GM21825 (cell line): ENCODE results near the gene GGNBP2.

Source experiments
- ATAC-seq: cut with Tn5 transposase; IDR thresholded peaks from one replicate; pipeline ENCODE4 v1.9.1; 2021; ENCODE audit warnings: mild to moderate bottlenecking, moderate library complexity; ENCODE audit not compliant: unreplicated experiment

Gene GGNBP2

DNA sequence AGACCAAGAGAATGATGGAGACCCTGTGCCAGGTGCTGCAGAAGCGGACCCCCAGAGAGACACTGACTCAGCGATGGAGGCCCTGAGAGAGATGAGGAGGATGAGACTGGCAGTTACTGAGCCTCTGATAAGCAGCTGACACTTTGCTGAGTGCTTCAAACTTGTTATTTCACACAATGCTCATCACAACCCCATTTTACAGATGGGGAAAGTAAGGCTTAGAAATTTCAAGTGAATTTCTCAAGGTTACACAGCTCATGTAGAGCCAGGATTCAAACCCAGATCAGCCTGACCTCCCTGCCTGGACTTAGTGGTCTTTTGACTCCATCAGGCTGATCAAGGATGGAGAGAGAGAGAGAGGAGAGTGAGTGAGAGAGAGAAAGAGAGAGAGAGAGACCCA lies 83.9 kb downstream of the GGNBP2 start:
- no peak for ATAC-seq

DNA sequence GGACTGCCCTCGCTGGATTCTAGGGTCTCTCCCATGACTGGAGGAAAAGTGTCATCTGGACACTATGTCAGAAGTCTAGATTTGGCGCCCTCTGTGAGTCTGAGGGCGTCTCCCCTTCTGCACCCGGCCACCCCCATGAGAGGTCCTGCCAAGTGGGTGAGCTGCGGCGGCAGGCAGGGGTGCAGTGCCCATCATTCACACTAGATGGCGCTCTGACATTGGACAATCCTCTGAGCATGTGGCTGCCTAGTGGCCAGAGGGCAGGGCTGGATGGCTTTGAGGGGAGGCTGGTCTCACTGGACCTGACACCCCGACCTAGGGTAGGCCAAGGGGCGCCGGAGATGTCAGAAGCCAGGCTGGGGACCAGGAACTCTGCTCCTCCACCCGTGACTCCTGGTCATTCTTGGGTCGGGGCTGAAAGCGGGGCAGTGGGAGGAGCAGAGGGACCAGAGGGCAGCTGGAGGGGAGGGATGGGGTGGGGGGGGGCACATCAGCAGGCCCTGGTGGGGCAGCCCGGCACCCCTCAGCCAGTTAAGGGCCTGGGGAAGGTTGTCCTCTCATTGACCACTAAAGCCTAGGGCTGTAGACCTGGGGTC lies 84.6 kb downstream of the GGNBP2 start:
- no peak for ATAC-seq

DNA sequence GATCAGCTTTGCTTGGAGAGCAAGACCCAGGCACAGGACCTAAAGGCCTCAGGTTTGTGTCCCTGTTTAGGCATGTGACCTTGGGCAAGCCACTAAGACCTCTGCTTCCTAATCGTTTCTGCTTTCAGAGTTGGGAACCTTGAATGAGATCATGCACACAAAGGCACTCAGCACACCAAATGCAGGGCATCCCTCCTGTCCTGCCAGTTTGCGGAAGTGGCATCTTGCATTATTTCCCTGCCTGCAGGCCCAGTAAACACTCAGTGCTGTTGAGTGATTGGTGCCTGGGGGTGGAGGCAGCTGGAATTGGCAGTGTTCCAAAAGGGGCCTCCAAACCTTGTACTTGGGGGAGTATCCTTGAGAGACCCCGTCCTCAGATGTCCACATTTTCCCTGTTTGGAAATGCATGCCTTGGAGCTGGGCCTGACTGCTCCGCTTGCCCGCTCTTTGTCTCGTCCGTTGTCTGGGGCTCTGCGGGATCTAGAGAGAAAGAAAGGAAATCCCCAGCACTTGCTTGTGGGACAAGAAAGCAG lies 85.3 kb downstream of the GGNBP2 start:
- no peak for ATAC-seq

DNA sequence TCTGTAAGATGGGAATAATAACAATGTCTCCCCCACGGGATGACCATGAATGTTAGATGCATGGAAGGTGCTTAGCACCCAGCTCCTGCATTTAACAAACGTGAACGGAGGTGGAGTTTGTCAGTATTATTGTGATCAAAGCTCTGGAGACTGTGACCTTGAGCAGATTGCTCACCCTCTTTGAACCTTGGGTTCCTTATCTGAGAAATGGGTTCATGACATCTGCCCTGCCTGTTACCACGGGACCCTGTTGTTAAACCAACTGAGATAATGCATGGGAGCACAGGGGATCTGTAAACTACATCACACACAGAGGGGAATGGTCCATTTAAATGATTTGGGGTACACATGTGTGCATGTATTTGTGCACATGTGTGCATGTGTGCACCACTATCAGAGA lies 86.3 kb downstream of the GGNBP2 start:
- ATAC-seq, result no peak

DNA sequence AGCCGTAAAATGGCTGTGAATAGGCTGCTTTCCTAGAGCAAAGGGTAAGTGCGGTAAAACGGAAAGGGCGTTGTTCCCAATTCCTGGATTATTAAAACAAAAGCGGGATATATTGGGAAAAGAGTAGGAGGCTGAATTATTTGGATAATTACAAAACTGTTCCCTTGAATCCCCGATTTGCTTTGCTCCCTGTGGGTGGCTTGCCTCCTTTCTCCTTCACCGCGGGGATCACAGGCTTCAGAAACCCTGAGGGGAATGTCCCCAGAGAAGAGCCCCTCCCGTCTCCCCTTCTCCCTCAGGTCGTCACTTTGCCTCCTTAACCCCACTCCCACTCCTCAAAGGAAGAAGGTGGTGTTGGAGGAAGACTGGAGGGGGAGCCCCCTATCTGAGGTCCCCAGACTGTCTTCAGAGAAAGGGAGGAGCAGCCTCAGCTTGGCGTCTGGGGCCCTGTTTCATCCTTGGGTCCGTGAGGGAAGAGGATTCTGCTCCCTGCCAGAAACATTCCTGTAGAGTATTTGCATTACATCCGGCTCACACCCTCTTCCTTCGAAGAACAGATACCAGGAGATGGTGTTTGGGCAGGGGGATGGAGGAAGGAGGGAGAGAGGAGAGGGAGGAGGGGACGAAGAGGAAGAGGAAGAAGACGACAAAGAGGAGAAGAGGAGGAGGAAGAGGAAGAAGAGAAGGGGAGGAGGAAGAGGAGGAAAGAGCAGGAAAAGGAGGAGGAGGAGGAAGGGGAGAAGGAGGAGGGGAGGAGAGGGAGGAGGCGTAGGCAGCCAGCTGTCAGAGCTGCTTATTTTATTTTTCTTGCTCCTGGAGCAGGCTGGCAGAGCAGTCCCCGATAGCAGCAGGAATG lies 88.4 kb downstream of the GGNBP2 start:
- no peak for ATAC-seq
